ENCODE measurements around the gene DAB2. TPM values are rescaled to one million over a fixed set of nuclear protein-coding genes. Genes with fewer than 3 reads are reported as not detected.
A peak's percentile ranks its signal among the peaks of the same experiment; 100 is the strongest.

The DAB2 gene
- 0.51 and 0.79 TPM in 2 replicates for total RNA-seq

- no peaks in the 10 kb centered on the region for H3K27me3 ChIP-seq (ENCODE audit: control insufficient read depth, insufficient read depth, low read length)
- H3K36me3 ChIP-seq (ENCODE audit: control insufficient read depth, insufficient read depth, low read length) = no peaks in the 10 kb centered on the region
- FAIRE-seq (no peak), DNase-seq (ENCODE audit: low read depth) (peak; percentile 52)
- H3K4me3 ChIP-seq (ENCODE audit: low read depth, low read length) = peak within 1 kb of the TSS; percentile 47
- TF ChIP-seq CTCF (IDR thresholded peaks at IDR 0.05; ENCODE audit: insufficient read depth, low read length, severe bottlenecking) = peak; percentile 47
Measured at GRCh38 chr5:39424736-39425637, at the start of gene DAB2. TSS of gene DAB2 (minus strand) at chr5:39424980. CDS start at chr5:39394320, 30,660 bp downstream.

DNA sequence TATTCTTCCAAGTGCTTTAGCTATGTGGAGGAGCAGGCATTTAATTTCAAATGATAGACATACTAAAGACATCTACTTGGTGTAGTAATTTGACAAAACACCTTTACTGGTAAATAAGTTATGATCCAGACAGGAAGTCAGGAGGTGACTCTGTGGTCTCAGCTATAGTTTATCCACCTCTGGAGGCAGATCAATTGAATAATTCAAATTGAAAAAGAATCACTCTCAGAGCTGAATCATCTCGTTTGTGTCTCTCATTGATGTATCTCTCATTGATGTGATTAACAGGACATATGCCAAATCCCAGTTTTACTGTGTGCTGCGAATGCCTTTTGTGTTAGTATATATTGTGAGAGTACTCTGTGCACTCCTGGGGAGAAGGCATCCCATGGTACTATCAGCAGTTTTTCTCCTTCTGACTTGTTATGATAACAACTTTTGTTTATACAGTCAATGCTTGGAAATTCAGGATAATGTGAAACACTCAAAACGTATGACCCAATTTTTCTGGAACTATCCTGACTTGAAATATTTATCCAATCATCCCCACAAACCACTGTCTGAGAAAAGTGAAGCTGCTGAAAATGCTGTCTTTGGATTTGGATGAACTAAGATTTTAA, 48.5 kb upstream of the DAB2 start:
- DNase-seq (ENCODE audit: low read depth) = no peak

DNA sequence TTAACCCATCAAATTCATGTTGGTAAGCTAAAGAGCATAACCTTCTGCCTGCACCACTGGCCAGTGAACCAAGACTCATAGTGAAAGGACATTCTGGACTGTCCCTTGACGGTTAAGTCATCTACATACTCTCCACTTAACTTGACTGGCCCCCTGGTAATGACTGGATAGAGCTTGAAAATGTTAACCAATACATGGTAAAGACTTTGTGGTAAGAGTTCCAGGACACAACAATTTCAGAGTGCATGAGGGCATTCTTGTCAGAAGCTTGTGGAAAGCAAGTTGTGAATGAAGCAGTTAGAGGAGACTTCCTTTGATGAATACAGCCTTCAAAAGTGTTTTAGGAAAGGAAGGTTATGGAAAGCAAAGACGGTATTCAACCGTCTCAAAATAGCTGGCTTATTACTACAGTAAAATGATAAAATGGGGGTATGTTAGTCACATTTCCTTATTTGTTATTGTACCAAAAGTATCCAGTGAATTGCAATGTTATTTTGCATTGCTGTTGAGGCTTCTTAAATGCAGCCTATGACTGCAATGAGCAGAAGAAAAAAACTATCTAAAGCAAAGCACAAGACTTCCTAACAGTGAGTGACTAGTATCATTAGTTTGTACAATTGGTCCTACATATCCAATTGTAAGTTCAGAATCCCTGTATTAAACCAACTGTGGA, 47.2 kb upstream of the DAB2 start:
- Histone ChIP-seq H3K36me3 (ENCODE audit: control insufficient read depth, insufficient read depth, low read length) (no peaks in the 10 kb centered on the region), H3K4me3 (ENCODE audit: low read depth, low read length) (no peak overlapping the region), H3K27me3 (ENCODE audit: control insufficient read depth, insufficient read depth, low read length) (no peaks in the 10 kb centered on the region)
- DNase-seq (ENCODE audit: low read depth) = no peak
- no peak for FAIRE-seq
- TF ChIP-seq CTCF (IDR thresholded peaks at IDR 0.05; ENCODE audit: insufficient read depth, low read length, severe bottlenecking) = no peak

More for the DNA sequence above, 48.5 kb upstream of the DAB2 start:
- Histone ChIP-seq H3K36me3 (ENCODE audit: control insufficient read depth, insufficient read depth, low read length) (no peaks in the 10 kb centered on the region), H3K27me3 (ENCODE audit: control insufficient read depth, insufficient read depth, low read length) (no peaks in the 10 kb centered on the region), H3K4me3 (ENCODE audit: low read depth, low read length) (no peak overlapping the region)
- FAIRE-seq = no peak
- TF ChIP-seq CTCF (IDR thresholded peaks at IDR 0.05; ENCODE audit: insufficient read depth, low read length, severe bottlenecking) = no peak

DNA sequence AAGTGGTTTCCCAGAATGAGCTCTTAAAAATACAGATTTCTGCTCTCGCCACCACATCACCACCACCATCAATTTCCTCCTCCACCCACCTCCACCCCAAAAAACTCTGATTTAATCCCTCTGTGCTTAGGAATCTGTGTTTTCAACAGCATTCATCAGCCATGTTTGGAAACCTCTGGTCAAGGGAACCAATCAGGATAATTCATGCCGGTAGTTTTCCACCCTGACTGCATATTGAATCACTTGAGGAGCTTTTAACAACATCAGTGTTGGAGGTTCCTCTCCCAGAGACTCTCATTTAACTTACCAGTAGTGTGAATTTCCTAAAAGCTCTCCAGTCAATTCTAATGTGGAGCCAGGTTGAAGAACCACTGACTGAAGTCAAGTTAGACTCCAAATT, 46.0 kb upstream of the DAB2 start:
- FAIRE-seq = no peak
- no peaks in the 10 kb centered on the region for H3K27me3 ChIP-seq (ENCODE audit: control insufficient read depth, insufficient read depth, low read length)
- no peak overlapping the region for H3K4me3 ChIP-seq (ENCODE audit: low read depth, low read length)
- no peak for DNase-seq (ENCODE audit: low read depth)
- no peaks in the 10 kb centered on the region for H3K36me3 ChIP-seq (ENCODE audit: control insufficient read depth, insufficient read depth, low read length)
- TF ChIP-seq CTCF (IDR thresholded peaks at IDR 0.05; ENCODE audit: insufficient read depth, low read length, severe bottlenecking) = no peak

DNA sequence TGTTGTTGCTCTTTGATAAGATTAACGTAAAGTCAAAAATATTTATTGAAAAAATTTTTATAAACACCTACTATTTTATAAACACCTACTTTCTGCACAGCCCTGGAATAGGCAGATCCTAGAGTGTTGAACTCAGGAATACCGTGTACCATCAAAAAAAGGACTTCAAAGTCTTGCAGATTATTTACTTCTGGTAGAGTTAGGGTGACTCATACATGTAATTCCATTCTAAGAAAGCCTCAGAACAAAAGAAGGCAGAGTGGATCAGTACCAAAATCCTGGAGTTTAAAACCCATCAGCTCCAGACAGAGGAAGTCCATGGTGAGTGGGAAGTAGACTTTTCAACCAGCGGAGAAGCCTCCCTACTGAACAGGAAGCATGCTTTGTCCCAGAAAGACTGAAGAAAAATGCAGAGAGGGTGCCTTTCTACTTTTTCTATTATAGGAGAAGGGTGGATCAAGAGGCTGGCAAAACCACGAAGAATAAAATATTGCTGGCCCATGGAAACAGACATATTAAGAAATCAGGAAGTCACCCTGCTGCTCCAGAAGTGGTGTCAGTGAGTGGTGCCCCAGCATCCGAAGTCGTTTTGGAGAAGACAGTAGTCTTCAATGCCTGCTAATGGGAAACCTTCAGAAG, 45.1 kb upstream of the DAB2 start:
- FAIRE-seq = no peak
- no peaks in the 10 kb centered on the region for H3K27me3 ChIP-seq (ENCODE audit: control insufficient read depth, insufficient read depth, low read length)
- no peaks in the 10 kb centered on the region for H3K36me3 ChIP-seq (ENCODE audit: control insufficient read depth, insufficient read depth, low read length)
- no peak for DNase-seq (ENCODE audit: low read depth)
- no peak overlapping the region for H3K4me3 ChIP-seq (ENCODE audit: low read depth, low read length)
- no peak for TF ChIP-seq CTCF (IDR thresholded peaks at IDR 0.05; ENCODE audit: insufficient read depth, low read length, severe bottlenecking)
